ENCODE data around the gene HPS6.

The HPS6 gene

GRCh38 chr10:102069071-102069470 is 3.9 kb downstream of the HPS6 start:
- Histone ChIP-seq H3K27ac (ENCODE audit: low read depth, low read length) (no peak overlapping the region), H2AFZ (ENCODE audit: low read length, unreplicated experiment) (no peak overlapping the region), H3K36me3 (ENCODE audit: insufficient read depth, low read length) (no peaks in the 10 kb centered on the region), H3K79me2 (ENCODE audit: control insufficient read depth, insufficient read depth, low read length, unreplicated experiment) (peaks cover 33% of the 10 kb centered on the region), H3K27me3 (ENCODE audit: insufficient read depth, low read length) (no peaks in the 10 kb centered on the region), H3K4me1 (ENCODE audit: control insufficient read depth, insufficient read depth, low read length, unreplicated experiment) (peaks cover 13% of the 10 kb centered on the region), H3K4me3 (ENCODE audit: low read depth, low read length) (no peak overlapping the region)

DNA sequence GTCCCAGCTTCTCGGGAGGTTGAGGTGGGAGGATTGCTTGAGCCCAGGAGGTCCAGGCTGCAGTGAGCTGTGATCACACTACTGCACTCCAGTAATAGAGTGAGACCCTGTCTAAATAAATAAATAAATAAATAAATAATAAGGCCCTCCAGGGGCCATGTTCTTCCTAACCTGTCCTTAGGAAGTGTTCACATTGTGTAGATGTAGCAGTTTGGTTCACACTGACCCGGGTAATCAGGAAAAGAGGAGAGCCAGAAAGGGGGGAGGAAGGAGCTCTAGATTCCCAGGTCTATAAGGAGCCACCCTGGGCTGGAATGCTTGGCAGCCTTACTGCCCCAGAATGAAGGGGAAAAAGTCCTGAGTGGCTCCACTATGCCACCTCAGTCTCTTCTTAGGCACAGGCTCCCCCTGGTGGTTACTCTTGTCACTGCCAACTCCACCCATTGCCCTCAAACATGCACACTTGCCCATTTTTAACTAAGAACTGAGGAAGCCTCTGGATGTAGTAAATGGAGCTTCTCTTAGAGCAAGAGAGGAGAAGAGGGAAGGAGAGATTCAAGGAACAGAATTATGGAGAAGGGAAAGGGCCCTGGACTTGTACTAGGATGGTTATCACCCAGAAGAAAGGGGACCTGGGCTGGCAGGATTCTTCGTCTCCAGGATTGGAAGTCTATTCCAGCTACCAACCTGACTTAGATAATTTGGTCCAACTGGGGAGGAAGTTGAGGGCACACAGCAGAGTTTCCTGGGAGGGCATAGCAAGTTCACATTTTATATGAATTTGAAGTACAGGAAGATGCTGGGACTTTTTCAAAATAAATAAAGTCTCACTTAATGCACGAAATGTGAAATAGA is 7.8 kb downstream of the HPS6 start:
- Histone ChIP-seq H3K79me2 (ENCODE audit: control insufficient read depth, insufficient read depth, low read length, unreplicated experiment) (peaks cover 11% of the 10 kb centered on the region), H2AFZ (ENCODE audit: low read length, unreplicated experiment) (no peak overlapping the region), H3K27ac (ENCODE audit: low read depth, low read length) (no peak overlapping the region), H3K27me3 (ENCODE audit: insufficient read depth, low read length) (no peaks in the 10 kb centered on the region), H3K4me1 (ENCODE audit: control insufficient read depth, insufficient read depth, low read length, unreplicated experiment) (no peaks in the 10 kb centered on the region), H3K4me3 (ENCODE audit: low read depth, low read length) (no peak overlapping the region), H3K36me3 (ENCODE audit: insufficient read depth, low read length) (no peaks in the 10 kb centered on the region)

DNA sequence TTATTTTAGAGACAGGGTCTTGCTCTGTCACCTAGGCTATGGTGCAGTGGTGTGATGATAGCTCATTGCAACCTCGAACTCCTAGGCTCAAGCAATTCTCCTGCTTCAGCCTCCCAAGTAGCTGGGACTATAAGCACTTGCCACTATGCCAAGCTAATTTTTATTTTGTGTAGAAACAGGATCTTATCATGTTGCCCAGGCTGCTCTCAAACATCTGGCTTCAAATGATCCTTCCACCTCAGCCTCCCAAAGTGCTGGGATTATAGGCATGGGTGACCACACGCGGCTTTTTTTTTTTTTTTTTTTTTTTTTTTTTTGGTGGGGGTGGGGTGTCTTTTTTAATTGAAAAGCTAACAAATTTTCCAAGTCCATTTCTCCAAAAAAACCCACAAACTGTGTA is 18.4 kb downstream of the HPS6 start:
- Histone ChIP-seq H3K36me3 (ENCODE audit: insufficient read depth, low read length) (no peaks in the 10 kb centered on the region), H3K27ac (ENCODE audit: low read depth, low read length) (no peak overlapping the region), H3K4me1 (ENCODE audit: control insufficient read depth, insufficient read depth, low read length, unreplicated experiment) (no peaks in the 10 kb centered on the region), H3K79me2 (ENCODE audit: control insufficient read depth, insufficient read depth, low read length, unreplicated experiment) (no peaks in the 10 kb centered on the region), H3K4me3 (ENCODE audit: low read depth, low read length) (no peak overlapping the region), H3K27me3 (ENCODE audit: insufficient read depth, low read length) (no peaks in the 10 kb centered on the region), H2AFZ (ENCODE audit: low read length, unreplicated experiment) (no peak overlapping the region)

- no peaks in the 10 kb centered on the region for H3K27me3 ChIP-seq (ENCODE audit: insufficient read depth, low read length)
- H3K27ac ChIP-seq (ENCODE audit: low read depth, low read length): no peak overlapping the region
- H3K79me2 ChIP-seq (ENCODE audit: control insufficient read depth, insufficient read depth, low read length, unreplicated experiment): no peaks in the 10 kb centered on the region
- no peaks in the 10 kb centered on the region for H3K36me3 ChIP-seq (ENCODE audit: insufficient read depth, low read length)
- no peak overlapping the region for H2AFZ ChIP-seq (ENCODE audit: low read length, unreplicated experiment)
- no peak overlapping the region for H3K4me3 ChIP-seq (ENCODE audit: low read depth, low read length)
- peaks cover under 1% of the 10 kb centered on the region for H3K4me1 ChIP-seq (ENCODE audit: control insufficient read depth, insufficient read depth, low read length, unreplicated experiment)
Observed at GRCh38 chr10:102085336-102085735, 20.2 kb downstream of the HPS6 start.

DNA sequence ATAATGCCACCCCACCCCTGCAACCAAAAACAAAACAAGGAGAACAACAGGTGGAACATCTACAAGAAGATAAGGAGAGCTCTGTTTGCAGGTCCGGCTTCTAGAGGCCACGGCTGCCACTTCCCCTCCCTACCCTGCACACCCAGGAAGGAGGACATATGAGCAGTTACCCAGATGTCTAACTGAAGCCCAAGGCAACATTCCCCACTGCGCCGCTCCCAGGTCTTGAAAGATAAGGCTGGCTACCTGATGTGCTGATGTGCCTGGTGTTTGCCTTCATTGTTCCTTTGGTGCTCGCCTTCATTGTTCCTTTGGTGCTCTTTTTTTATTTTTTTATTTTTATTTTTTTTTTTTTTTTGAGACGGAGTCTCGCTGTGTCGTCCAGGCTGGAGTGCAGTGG is 21.0 kb downstream of the HPS6 start:
- no peaks in the 10 kb centered on the region for H3K36me3 ChIP-seq (ENCODE audit: insufficient read depth, low read length)
- no peak overlapping the region for H2AFZ ChIP-seq (ENCODE audit: low read length, unreplicated experiment)

DNA sequence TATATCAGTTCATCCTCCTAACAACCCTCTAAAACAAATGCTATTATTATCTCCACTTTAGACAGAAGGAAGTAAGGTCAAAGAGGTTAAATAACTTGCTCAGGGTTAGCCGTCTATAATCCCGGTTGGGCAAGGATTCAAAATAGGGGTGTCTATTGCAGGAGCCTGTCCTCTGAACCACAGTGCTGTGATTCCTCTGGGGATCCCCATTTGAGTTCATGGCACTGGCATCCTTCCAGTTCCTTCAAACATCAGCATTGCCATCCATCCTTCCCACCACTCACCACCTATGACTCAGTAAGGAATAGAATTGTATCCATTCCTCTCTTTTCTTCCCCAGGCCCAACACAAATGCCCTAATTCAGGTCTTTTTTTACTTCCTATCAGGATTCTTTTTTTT is 25.6 kb downstream of the HPS6 start:
- Histone ChIP-seq H2AFZ (ENCODE audit: low read length, unreplicated experiment) (no peak overlapping the region), H3K4me1 (ENCODE audit: control insufficient read depth, insufficient read depth, low read length, unreplicated experiment) (peaks cover 5% of the 10 kb centered on the region), H3K4me3 (ENCODE audit: low read depth, low read length) (no peak overlapping the region), H3K36me3 (ENCODE audit: insufficient read depth, low read length) (no peaks in the 10 kb centered on the region), H3K27me3 (ENCODE audit: insufficient read depth, low read length) (no peaks in the 10 kb centered on the region), H3K27ac (ENCODE audit: low read depth, low read length) (no peak overlapping the region), H3K79me2 (ENCODE audit: control insufficient read depth, insufficient read depth, low read length, unreplicated experiment) (no peaks in the 10 kb centered on the region)

More for the DNA sequence above, 21.0 kb downstream of the HPS6 start:
- Histone ChIP-seq H3K4me3 (ENCODE audit: low read depth, low read length) (no peak overlapping the region), H3K27me3 (ENCODE audit: insufficient read depth, low read length) (no peaks in the 10 kb centered on the region), H3K79me2 (ENCODE audit: control insufficient read depth, insufficient read depth, low read length, unreplicated experiment) (no peaks in the 10 kb centered on the region), H3K27ac (ENCODE audit: low read depth, low read length) (no peak overlapping the region), H3K4me1 (ENCODE audit: control insufficient read depth, insufficient read depth, low read length, unreplicated experiment) (peaks cover 5% of the 10 kb centered on the region)

DNA sequence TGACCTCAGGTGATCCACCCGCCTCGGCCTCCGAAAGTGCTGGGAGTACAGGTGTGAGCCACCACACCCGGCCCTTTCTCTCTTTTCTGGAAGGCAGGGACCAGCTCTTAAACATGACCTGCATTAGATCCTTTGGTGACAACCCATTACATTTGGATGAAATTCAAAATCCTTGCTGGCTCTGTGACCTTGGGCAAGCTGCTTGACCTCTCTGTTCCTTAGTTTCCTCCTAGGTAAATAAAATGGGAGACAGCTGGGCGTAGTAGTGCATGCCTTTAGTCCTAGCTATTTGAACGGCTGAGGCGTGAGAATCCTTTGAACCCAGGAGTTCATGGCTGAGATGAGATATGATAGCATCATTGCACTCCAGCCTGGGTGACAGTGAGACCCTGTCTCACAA is 31.3 kb downstream of the HPS6 start:
- H3K4me3 ChIP-seq (ENCODE audit: low read depth, low read length): no peak overlapping the region
- H3K27ac ChIP-seq (ENCODE audit: low read depth, low read length): no peak overlapping the region
- H3K79me2 ChIP-seq (ENCODE audit: control insufficient read depth, insufficient read depth, low read length, unreplicated experiment): no peaks in the 10 kb centered on the region
- no peaks in the 10 kb centered on the region for H3K36me3 ChIP-seq (ENCODE audit: insufficient read depth, low read length)
- H3K4me1 ChIP-seq (ENCODE audit: control insufficient read depth, insufficient read depth, low read length, unreplicated experiment): no peaks in the 10 kb centered on the region
- H2AFZ ChIP-seq (ENCODE audit: low read length, unreplicated experiment): no peak overlapping the region
- H3K27me3 ChIP-seq (ENCODE audit: insufficient read depth, low read length): no peaks in the 10 kb centered on the region

GRCh38 chr10:102101152-102101551 is 36.0 kb downstream of the HPS6 start:
- H3K36me3 ChIP-seq (ENCODE audit: insufficient read depth, low read length): no peaks in the 10 kb centered on the region
- H3K27me3 ChIP-seq (ENCODE audit: insufficient read depth, low read length): no peaks in the 10 kb centered on the region
- no peaks in the 10 kb centered on the region for H3K79me2 ChIP-seq (ENCODE audit: control insufficient read depth, insufficient read depth, low read length, unreplicated experiment)
- H2AFZ ChIP-seq (ENCODE audit: low read length, unreplicated experiment): no peak overlapping the region
- H3K27ac ChIP-seq (ENCODE audit: low read depth, low read length): no peak overlapping the region
- H3K4me1 ChIP-seq (ENCODE audit: control insufficient read depth, insufficient read depth, low read length, unreplicated experiment): no peaks in the 10 kb centered on the region
- H3K4me3 ChIP-seq (ENCODE audit: low read depth, low read length): no peak overlapping the region

GRCh38 chr10:102102421-102102820 is 37.3 kb downstream of the HPS6 start:
- Histone ChIP-seq H3K36me3 (ENCODE audit: insufficient read depth, low read length) (no peaks in the 10 kb centered on the region), H2AFZ (ENCODE audit: low read length, unreplicated experiment) (no peak overlapping the region), H3K27ac (ENCODE audit: low read depth, low read length) (peak overlapping the region; percentile 5; the same call in 1 of the 2 replicates), H3K27me3 (ENCODE audit: insufficient read depth, low read length) (no peaks in the 10 kb centered on the region), H3K4me1 (ENCODE audit: control insufficient read depth, insufficient read depth, low read length, unreplicated experiment) (no peaks in the 10 kb centered on the region), H3K4me3 (ENCODE audit: low read depth, low read length) (no peak overlapping the region), H3K79me2 (ENCODE audit: control insufficient read depth, insufficient read depth, low read length, unreplicated experiment) (no peaks in the 10 kb centered on the region)

DNA sequence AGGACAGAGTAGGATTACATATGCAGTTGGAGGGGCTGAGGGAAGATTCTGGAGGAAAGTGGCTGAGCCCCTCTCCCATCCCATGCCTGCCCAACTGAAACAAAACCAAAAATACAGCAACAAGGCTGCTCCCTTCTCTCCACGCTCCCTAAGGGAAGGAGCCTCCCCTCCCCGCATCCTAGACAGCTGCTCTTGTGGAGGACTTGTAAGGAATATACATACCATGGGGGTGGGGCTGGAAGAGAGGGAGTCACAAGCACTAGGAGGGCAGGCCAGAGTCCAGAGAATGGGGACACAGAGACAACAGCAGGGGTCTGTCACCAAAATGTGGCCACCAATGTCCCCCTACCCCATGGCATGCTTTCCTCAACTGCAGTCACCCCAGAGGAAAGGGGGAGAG is 41.8 kb downstream of the HPS6 start:
- Histone ChIP-seq H2AFZ (ENCODE audit: low read length, unreplicated experiment) (no peak overlapping the region), H3K36me3 (ENCODE audit: insufficient read depth, low read length) (peaks cover 10% of the 10 kb centered on the region; the same call in 1 of the 2 replicates)

More for the DNA sequence above, 41.8 kb downstream of the HPS6 start:
- no peaks in the 10 kb centered on the region for H3K27me3 ChIP-seq (ENCODE audit: insufficient read depth, low read length)
- H3K4me3 ChIP-seq (ENCODE audit: low read depth, low read length): no peak overlapping the region
- H3K79me2 ChIP-seq (ENCODE audit: control insufficient read depth, insufficient read depth, low read length, unreplicated experiment): peaks cover 9% of the 10 kb centered on the region
- H3K4me1 ChIP-seq (ENCODE audit: control insufficient read depth, insufficient read depth, low read length, unreplicated experiment): no peaks in the 10 kb centered on the region
- H3K27ac ChIP-seq (ENCODE audit: low read depth, low read length): no peak overlapping the region

Data from ACC112 (cell line).